Prostate gland (tissue), 2 donors: ENCODE data around the gene E2F1.

Experiments
- POLR2A ChIP-seq: fragments of 450-650 bp; IDR thresholded peaks from one replicate; pipeline ENCODE4 v1.6.1; 2016; ENCODE audit warnings: antibody characterized with exemption, mild to moderate bottlenecking
- TF ChIP-seq, protein P1 (sequence below), 4 experiments: fragments of 200-600 bp in 2 of 4; fragments of 450-650 bp in 2 of 4; sonication (generic) in 2 of 4; IDR thresholded peaks; 1 replicate in 3 of 4; 2 replicates in 1 of 4; pipeline ENCODE4 v1.5.1; 2016 to 2019; ENCODE audit warnings: antibody characterized with exemption in 4 of 4, mild to moderate bottlenecking in 2 of 4, moderate library complexity in 2 of 4

DNA sequence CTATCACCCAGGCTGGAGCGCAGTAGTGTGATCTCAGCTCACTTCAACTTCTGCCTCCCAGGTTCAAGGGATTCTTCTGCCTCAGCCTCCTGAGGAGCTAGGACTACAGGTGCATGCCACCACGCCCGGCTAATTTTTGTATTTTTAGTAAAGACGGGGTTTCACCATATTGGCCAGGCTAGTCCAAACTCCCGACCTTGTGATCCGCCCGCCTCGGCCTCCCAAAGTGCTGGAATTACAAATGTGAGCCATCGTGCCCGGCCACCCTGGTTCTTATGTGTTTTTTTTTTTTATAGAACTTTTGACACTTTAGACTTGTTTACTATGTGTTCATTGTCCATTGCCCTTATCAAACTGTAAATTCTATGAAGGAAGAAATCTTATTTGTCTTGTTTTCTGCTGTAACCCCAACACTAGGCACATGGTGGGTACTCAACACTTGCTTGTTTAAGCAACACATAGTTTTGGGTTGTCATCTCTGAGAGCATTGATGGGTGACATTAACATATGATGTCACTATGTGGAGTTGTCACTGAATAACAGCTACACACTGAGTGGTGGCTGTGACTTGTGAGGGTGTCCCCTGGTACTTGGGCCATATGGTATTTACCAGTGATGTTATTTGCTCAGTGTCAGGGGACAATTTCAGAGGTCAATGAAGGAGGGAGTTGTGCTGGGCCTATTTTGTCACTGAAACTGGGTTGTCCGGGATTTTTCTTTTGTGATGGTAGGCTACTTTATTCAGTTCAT lies 35.4 kb upstream of the E2F1 start:
- TF ChIP-seq, protein P1, sequence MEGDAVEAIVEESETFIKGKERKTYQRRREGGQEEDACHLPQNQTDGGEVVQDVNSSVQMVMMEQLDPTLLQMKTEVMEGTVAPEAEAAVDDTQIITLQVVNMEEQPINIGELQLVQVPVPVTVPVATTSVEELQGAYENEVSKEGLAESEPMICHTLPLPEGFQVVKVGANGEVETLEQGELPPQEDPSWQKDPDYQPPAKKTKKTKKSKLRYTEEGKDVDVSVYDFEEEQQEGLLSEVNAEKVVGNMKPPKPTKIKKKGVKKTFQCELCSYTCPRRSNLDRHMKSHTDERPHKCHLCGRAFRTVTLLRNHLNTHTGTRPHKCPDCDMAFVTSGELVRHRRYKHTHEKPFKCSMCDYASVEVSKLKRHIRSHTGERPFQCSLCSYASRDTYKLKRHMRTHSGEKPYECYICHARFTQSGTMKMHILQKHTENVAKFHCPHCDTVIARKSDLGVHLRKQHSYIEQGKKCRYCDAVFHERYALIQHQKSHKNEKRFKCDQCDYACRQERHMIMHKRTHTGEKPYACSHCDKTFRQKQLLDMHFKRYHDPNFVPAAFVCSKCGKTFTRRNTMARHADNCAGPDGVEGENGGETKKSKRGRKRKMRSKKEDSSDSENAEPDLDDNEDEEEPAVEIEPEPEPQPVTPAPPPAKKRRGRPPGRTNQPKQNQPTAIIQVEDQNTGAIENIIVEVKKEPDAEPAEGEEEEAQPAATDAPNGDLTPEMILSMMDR (IDR thresholded peaks at IDR 0.05), result no peak
- no peak for TF ChIP-seq POLR2A
